ENCODE measurements around the gene TMEM213. TPM values are rescaled to one million over a fixed set of nuclear protein-coding genes. Genes with fewer than 3 reads are reported as not detected.
A peak's percentile ranks its signal among the peaks of the same experiment; 100 is the strongest.

TMEM213 gene
- total RNA-seq, 1 donor from 2014 or later, result not detected

DNA sequence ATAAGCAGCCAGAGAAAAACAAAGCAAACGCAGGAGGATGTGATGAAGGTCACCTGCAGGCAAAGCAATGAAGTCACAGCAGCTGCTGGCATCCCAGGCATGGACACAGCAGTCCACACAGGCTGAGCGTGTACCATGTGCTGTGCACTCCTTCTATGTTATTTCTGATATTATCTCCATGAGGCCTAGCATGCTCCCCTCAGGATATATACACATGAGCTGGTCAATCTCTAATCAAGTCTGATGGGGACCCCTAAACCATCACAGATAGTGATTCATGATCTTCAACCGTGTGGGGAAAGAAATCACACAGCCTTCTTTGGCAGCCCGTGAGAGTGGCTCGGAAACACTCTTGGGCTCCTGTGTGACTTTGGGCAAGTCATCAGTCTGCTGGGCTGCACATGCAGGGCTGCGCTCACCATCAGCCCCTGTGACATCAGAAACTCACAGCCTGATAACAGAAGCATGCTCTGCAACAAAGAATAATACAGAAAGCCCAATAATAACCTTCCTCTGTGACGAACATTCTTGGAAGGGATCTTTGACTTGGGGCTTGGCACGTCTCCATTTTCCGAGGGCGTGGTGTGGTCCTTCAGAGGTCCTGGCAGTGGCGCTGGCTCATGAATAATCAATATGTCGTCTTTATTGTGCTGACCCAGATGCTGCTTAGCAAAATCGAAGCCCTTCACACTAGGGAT is 83.2 kb downstream of the TMEM213 start:
- no peak for DNase-seq (ENCODE audit: low spot score)
- Histone ChIP-seq H2AFZ (replicated peaks) (no peak overlapping the region), H3K9me3 (ENCODE audit: low read depth) (no peaks in the 10 kb centered on the region), H3K79me2 (ENCODE audit: low read depth) (no peaks in the 10 kb centered on the region), H3K36me3 (no peaks in the 10 kb centered on the region), H3K27me3 (no peaks in the 10 kb centered on the region), H3K4me1 (no peaks in the 10 kb centered on the region), H4K20me1 (ENCODE audit: low read depth) (no peaks in the 10 kb centered on the region), H3K4me3 (no peak overlapping the region), H3K9ac (no peak overlapping the region), H3K4me2 (no peak overlapping the region), H3F3A (ENCODE audit: low read depth) (no peaks in the 10 kb centered on the region), H3K27ac (no peak overlapping the region)
- Mint-ChIP-seq H3K27me3 (ENCODE audit: insufficient read depth, low read depth) (peaks cover 6% of the 10 kb centered on the region), H3K36me3 (peaks cover 30% of the 10 kb centered on the region), H3K4me3 (no peak overlapping the region), H3K4me1 (peaks cover 3% of the 10 kb centered on the region), H3K9me3 (no peaks in the 10 kb centered on the region), H3K27ac (peak overlapping the region; percentile 3)
- no peak for TF ChIP-seq EZH2 (IDR thresholded peaks at IDR 0.05)
- no peak for TF ChIP-seq EZH2phosphoT487 (IDR thresholded peaks at IDR 0.05)
- TF ChIP-seq, protein P1, sequence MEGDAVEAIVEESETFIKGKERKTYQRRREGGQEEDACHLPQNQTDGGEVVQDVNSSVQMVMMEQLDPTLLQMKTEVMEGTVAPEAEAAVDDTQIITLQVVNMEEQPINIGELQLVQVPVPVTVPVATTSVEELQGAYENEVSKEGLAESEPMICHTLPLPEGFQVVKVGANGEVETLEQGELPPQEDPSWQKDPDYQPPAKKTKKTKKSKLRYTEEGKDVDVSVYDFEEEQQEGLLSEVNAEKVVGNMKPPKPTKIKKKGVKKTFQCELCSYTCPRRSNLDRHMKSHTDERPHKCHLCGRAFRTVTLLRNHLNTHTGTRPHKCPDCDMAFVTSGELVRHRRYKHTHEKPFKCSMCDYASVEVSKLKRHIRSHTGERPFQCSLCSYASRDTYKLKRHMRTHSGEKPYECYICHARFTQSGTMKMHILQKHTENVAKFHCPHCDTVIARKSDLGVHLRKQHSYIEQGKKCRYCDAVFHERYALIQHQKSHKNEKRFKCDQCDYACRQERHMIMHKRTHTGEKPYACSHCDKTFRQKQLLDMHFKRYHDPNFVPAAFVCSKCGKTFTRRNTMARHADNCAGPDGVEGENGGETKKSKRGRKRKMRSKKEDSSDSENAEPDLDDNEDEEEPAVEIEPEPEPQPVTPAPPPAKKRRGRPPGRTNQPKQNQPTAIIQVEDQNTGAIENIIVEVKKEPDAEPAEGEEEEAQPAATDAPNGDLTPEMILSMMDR (IDR thresholded peaks at IDR 0.05), result no peak

DNA sequence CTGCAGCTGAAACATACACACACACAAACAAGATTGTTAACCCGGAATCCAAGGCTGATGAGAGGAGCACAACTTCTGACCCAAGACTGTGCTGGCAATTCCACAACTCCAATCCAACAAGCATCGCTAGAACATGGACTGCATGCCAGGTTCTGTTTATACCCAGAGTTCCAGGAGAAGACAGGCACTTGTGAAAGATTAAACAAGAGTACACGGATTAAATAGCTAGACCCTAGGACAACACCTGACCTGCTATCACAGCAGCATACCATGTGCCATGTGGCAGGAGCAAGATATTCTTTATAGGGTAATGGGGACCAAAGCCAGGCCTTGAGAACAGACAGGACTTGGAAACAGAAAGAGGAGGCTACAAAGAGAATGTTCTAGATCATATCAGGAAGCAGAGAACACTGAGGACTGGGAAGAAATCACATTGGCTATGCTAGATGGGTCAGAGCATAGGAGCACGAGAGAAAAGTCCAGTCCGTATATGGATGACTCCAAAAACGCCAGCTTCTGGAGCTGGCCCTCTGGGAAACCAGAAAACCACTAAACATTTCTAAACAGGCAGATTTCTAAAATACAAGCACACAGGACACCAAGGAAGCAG is 83.9 kb downstream of the TMEM213 start:
- Mint-ChIP-seq H3K4me1 (peaks cover 3% of the 10 kb centered on the region), H3K36me3 (peaks cover 29% of the 10 kb centered on the region), H3K9me3 (no peaks in the 10 kb centered on the region), H3K27me3 (ENCODE audit: insufficient read depth, low read depth) (peaks cover 6% of the 10 kb centered on the region), H3K27ac (peak overlapping the region; percentile 3), H3K4me3 (no peak overlapping the region)
- Histone ChIP-seq H3K4me2 (no peak overlapping the region), H3K4me3 (no peak overlapping the region), H3K27ac (no peak overlapping the region), H3K4me1 (no peaks in the 10 kb centered on the region), H2AFZ (replicated peaks) (no peak overlapping the region), H3K79me2 (ENCODE audit: low read depth) (no peaks in the 10 kb centered on the region), H3K27me3 (no peaks in the 10 kb centered on the region), H3K36me3 (no peaks in the 10 kb centered on the region), H3K9ac (no peak overlapping the region), H4K20me1 (ENCODE audit: low read depth) (no peaks in the 10 kb centered on the region), H3K9me3 (ENCODE audit: low read depth) (no peaks in the 10 kb centered on the region), H3F3A (ENCODE audit: low read depth) (no peaks in the 10 kb centered on the region)
- TF ChIP-seq, protein P1 (IDR thresholded peaks at IDR 0.05), result no peak
- TF ChIP-seq EZH2 (IDR thresholded peaks at IDR 0.05), result no peak
- no peak for TF ChIP-seq EZH2phosphoT487 (IDR thresholded peaks at IDR 0.05)
- no peak for DNase-seq (ENCODE audit: low spot score)

DNA sequence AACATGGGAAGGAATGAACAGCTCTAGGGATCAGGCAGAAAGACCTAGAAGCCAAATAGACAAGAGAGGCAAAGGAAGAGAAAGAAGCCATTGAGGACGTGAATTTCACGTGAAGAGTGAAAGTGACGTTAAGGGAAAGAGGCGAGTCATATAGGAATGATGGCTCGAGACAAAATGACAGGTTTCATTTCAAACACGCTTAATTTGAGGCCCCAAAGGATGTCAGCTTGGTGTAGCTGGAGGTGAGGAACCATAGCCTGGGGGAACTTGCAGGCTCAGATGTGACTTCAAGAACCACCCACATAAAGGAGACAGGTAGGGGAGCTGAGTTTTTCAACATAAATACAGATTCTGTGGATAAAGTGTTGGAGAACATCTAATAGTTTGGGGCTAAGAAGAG is 84.5 kb downstream of the TMEM213 start:
- no peaks in the 10 kb centered on the region for H3K9me3 Mint-ChIP-seq
- no peaks in the 10 kb centered on the region for H3K4me1 ChIP-seq
- H3K36me3 Mint-ChIP-seq, result peaks cover 29% of the 10 kb centered on the region
- no peak for DNase-seq (ENCODE audit: low spot score)
- no peak overlapping the region for H3K27ac ChIP-seq
- H3K79me2 ChIP-seq (ENCODE audit: low read depth), result no peaks in the 10 kb centered on the region
- no peaks in the 10 kb centered on the region for H3K9me3 ChIP-seq (ENCODE audit: low read depth)
- TF ChIP-seq EZH2phosphoT487 (IDR thresholded peaks at IDR 0.05) (no peak), EZH2 (IDR thresholded peaks at IDR 0.05) (no peak)
- TF ChIP-seq, protein P1 (IDR thresholded peaks at IDR 0.05), result no peak
- no peak overlapping the region for H3K4me3 Mint-ChIP-seq
- no peak overlapping the region for H3K4me3 ChIP-seq
- H3K4me1 Mint-ChIP-seq, result peaks cover 4% of the 10 kb centered on the region
- H3K27me3 ChIP-seq, result no peaks in the 10 kb centered on the region
- no peaks in the 10 kb centered on the region for H3F3A ChIP-seq (ENCODE audit: low read depth)
- no peaks in the 10 kb centered on the region for H4K20me1 ChIP-seq (ENCODE audit: low read depth)
- no peaks in the 10 kb centered on the region for H3K36me3 ChIP-seq
- H3K27ac Mint-ChIP-seq, result no peak overlapping the region
- no peak overlapping the region for H2AFZ ChIP-seq (replicated peaks)
- no peak overlapping the region for H3K9ac ChIP-seq
- H3K27me3 Mint-ChIP-seq (ENCODE audit: insufficient read depth, low read depth), result peaks cover 6% of the 10 kb centered on the region
- no peak overlapping the region for H3K4me2 ChIP-seq

All from neural progenitor cell (in vitro differentiated cells).